Type B pancreatic cell (in vitro differentiated cells): ENCODE measurements around the gene DNAJC18. TPM values are rescaled to one million over a fixed set of nuclear protein-coding genes. Genes with fewer than 3 reads are reported as not detected.

Experiments
- DNase-seq: peaks from one replicate; pipeline ENCODE4 v3.0.0; 2021; ENCODE audit warnings: mixed read lengths; ENCODE audit not compliant: unreplicated experiment; ENCODE audit errors: extremely low spot score
- H3K27ac Mint-ChIP-seq: 2 replicates; pipeline ENCODE4 v1.8.0; 2021; ENCODE audit warnings: mild to moderate bottlenecking, mixed read lengths
- H3K27me3 Mint-ChIP-seq: 2 replicates; pipeline ENCODE4 v1.8.0; 2021; ENCODE audit warnings: mixed read lengths
- H3K36me3 Mint-ChIP-seq: 2 replicates; pipeline ENCODE4 v1.8.0; 2021; ENCODE audit warnings: mixed read lengths
- H3K4me1 Mint-ChIP-seq: one replicate; pipeline ENCODE4 v1.8.0; 2021; ENCODE audit warnings: mixed read lengths; ENCODE audit not compliant: unreplicated experiment
- H3K4me3 Mint-ChIP-seq: 2 replicates; pipeline ENCODE4 v1.8.0; 2021; ENCODE audit warnings: mild to moderate bottlenecking, mixed read lengths
- H3K9me3 Mint-ChIP-seq: 2 replicates; pipeline ENCODE4 v1.8.0; 2021; ENCODE audit warnings: mixed read lengths
- CTCF ChIP-seq: fragments of 200-600 bp; sonication (generic); conservative IDR thresholded peaks from 2 replicates; pipeline ENCODE4 v1.5.0; 2021; ENCODE audit warnings: antibody characterized with exemption, mild to moderate bottlenecking
- total RNA-seq: library from RNA; stranded (reverse); gene quantifications from 2 replicates; pipeline ENCODE4 v1.2.1, GENCODE V29; 2021; ENCODE audit warnings: low replicate concordance

DNAJC18 gene
- total RNA-seq, 1 donor from 2014 or later: 25.8 TPM

GRCh38 chr5:139376364-139376763, 63.0 kb downstream of the DNAJC18 start:
- H3K9me3 Mint-ChIP-seq: no peaks in the 10 kb centered on the region
- no peak for DNase-seq
- peaks cover 13% of the 10 kb centered on the region for H3K36me3 Mint-ChIP-seq
- no peaks in the 10 kb centered on the region for H3K4me1 Mint-ChIP-seq
- TF ChIP-seq CTCF: no peak
- no peaks in the 10 kb centered on the region for H3K27me3 Mint-ChIP-seq
- H3K27ac Mint-ChIP-seq: no peak overlapping the region
- H3K4me3 Mint-ChIP-seq: no peak overlapping the region

- no peak overlapping the region for H3K4me3 Mint-ChIP-seq
- H3K27me3 Mint-ChIP-seq: no peaks in the 10 kb centered on the region
- no peak for TF ChIP-seq CTCF
- H3K36me3 Mint-ChIP-seq: peaks cover 16% of the 10 kb centered on the region
- H3K4me1 Mint-ChIP-seq: no peaks in the 10 kb centered on the region
- H3K27ac Mint-ChIP-seq: no peak overlapping the region
- peak; percentile 32 for DNase-seq
- no peaks in the 10 kb centered on the region for H3K9me3 Mint-ChIP-seq
Observed at GRCh38 chr5:139374909-139375308, 64.4 kb downstream of the DNAJC18 start.

GRCh38 chr5:139371482-139372435, 67.6 kb downstream of the DNAJC18 start:
- no peaks in the 10 kb centered on the region for H3K9me3 Mint-ChIP-seq
- no peak overlapping the region for H3K4me3 Mint-ChIP-seq
- peaks cover 20% of the 10 kb centered on the region for H3K36me3 Mint-ChIP-seq
- TF ChIP-seq CTCF: no peak
- no peaks in the 10 kb centered on the region for H3K4me1 Mint-ChIP-seq
- no peaks in the 10 kb centered on the region for H3K27me3 Mint-ChIP-seq
- DNase-seq: peak; percentile 29
- H3K27ac Mint-ChIP-seq: no peak overlapping the region

GRCh38 chr5:139369181-139369580, 70.1 kb downstream of the DNAJC18 start:
- Mint-ChIP-seq H3K27ac (no peak overlapping the region), H3K4me1 (no peaks in the 10 kb centered on the region), H3K27me3 (no peaks in the 10 kb centered on the region), H3K4me3 (no peak overlapping the region), H3K36me3 (peaks cover 30% of the 10 kb centered on the region), H3K9me3 (no peaks in the 10 kb centered on the region)
- DNase-seq: no peak
- no peak for TF ChIP-seq CTCF

GRCh38 chr5:139368613-139369012, 70.7 kb downstream of the DNAJC18 start:
- Mint-ChIP-seq H3K27me3 (no peaks in the 10 kb centered on the region), H3K9me3 (no peaks in the 10 kb centered on the region), H3K4me3 (no peak overlapping the region), H3K4me1 (no peaks in the 10 kb centered on the region), H3K27ac (no peak overlapping the region), H3K36me3 (peaks cover 35% of the 10 kb centered on the region)
- peak; percentile 20 for TF ChIP-seq CTCF
- DNase-seq: no peak
